Endothelial cell of umbilical vein (primary cell): Measurements from ENCODE around the gene SUOX.

Experiments
- CTCF ChIP-seq, 2 donors: IDR thresholded peaks; 1 replicate in 1 of 2; 2 replicates in 1 of 2; pipeline ENCODE4 v1.5.1; 2011; ENCODE audit warnings: low read length in 2 of 2, mild to moderate bottlenecking in 2 of 2, moderate library complexity in 2 of 2, control low read depth in 1 of 2, inconsistent platforms in 1 of 2, low read depth in 1 of 2; ENCODE audit not compliant: insufficient read depth in 1 of 2; ENCODE audit errors: extremely low read depth in 1 of 2
- EZH2 ChIP-seq: IDR thresholded peaks from 2 replicates; pipeline ENCODE4 v1.6.1; 2012; ENCODE audit warnings: borderline replicate concordance, low read depth, mild to moderate bottlenecking, moderate library complexity, low read length, inconsistent platforms; ENCODE audit not compliant: severe bottlenecking
- GATA2 ChIP-seq: IDR thresholded peaks from 2 replicates; pipeline ENCODE4 v1.7.0; 2011; ENCODE audit warnings: low read depth, mild to moderate bottlenecking, moderate library complexity, mixed read lengths, low read length; ENCODE audit not compliant: insufficient read length, insufficient read depth
- JUN ChIP-seq: IDR thresholded peaks from 2 replicates; pipeline ENCODE4 v1.6.1; 2011; ENCODE audit warnings: borderline replicate concordance, low read depth; ENCODE audit not compliant: insufficient read length, insufficient read depth
- MAX ChIP-seq: IDR thresholded peaks from 2 replicates; pipeline ENCODE4 v1.6.1; 2011; ENCODE audit not compliant: insufficient read depth, insufficient read length
- MYC ChIP-seq: IDR thresholded peaks from one replicate; pipeline ENCODE4 v1.6.1; 2011; ENCODE audit warnings: mild to moderate bottlenecking, low read depth, low read length
- POLR2A ChIP-seq: IDR thresholded peaks from 2 replicates; pipeline ENCODE4 v1.6.1; 2012; ENCODE audit warnings: low read depth, mild to moderate bottlenecking, control low read depth, low read length
- POLR2AphosphoS5 ChIP-seq: IDR thresholded peaks from 2 replicates; pipeline ENCODE4 v1.6.1; 2012; ENCODE audit warnings: low read depth, mild to moderate bottlenecking, control low read depth, low read length, moderate library complexity; ENCODE audit not compliant: insufficient read depth

- no peak for TF ChIP-seq CTCF (IDR thresholded peaks at IDR 0.05; ENCODE audit: extremely low read depth in 1 of 2, insufficient read depth in 1 of 2, low read depth in 1 of 2, low read length in 2 of 2)
- no peak for TF ChIP-seq POLR2A
- no peak for TF ChIP-seq POLR2AphosphoS5
- TF ChIP-seq MAX: no peak
- no peak for TF ChIP-seq JUN
- TF ChIP-seq EZH2: no peak
- no peak for TF ChIP-seq MYC
- no peak for TF ChIP-seq GATA2
These were observed 14.5 kb downstream of the SUOX start for GRCh38 chr12:56011509-56012090.
